Measurements from ENCODE around the gene MIAT.
"Not testable (repeated sequence)": the region's sequence is repeated elsewhere in the genome, so short reads cannot be mapped to it uniquely, and the experiment has no call there.

Gene MIAT

GRCh38 chr22:26700462-26700861 lies 43.1 kb downstream of the MIAT start:
- Histone ChIP-seq H3K4me1 (ENCODE audit: control insufficient read depth, insufficient read depth, low read length, unreplicated experiment) (peaks cover 14% of the 10 kb centered on the region), H3K27me3 (ENCODE audit: insufficient read depth, low read length) (no peaks in the 10 kb centered on the region), H3K36me3 (ENCODE audit: insufficient read depth, low read length) (no peaks in the 10 kb centered on the region), H2AFZ (ENCODE audit: low read length, unreplicated experiment) (no peak overlapping the region), H3K27ac (ENCODE audit: low read depth, low read length) (no peak overlapping the region), H3K79me2 (ENCODE audit: control insufficient read depth, insufficient read depth, low read length, unreplicated experiment) (no peaks in the 10 kb centered on the region), H3K4me3 (ENCODE audit: low read depth, low read length) (no peak overlapping the region)

- Histone ChIP-seq H3K36me3 (ENCODE audit: insufficient read depth, low read length) (no peaks in the 10 kb centered on the region), H3K4me1 (ENCODE audit: control insufficient read depth, insufficient read depth, low read length, unreplicated experiment) (peaks cover 13% of the 10 kb centered on the region), H3K79me2 (ENCODE audit: control insufficient read depth, insufficient read depth, low read length, unreplicated experiment) (no peaks in the 10 kb centered on the region), H3K27ac (ENCODE audit: low read depth, low read length) (no peak overlapping the region), H2AFZ (ENCODE audit: low read length, unreplicated experiment) (no peak overlapping the region), H3K27me3 (ENCODE audit: insufficient read depth, low read length) (no peaks in the 10 kb centered on the region), H3K4me3 (ENCODE audit: low read depth, low read length) (no peak overlapping the region)
Observed at GRCh38 chr22:26700886-26701285, 43.5 kb downstream of the MIAT start.

- no peak overlapping the region for H3K4me3 ChIP-seq (ENCODE audit: low read depth, low read length)
- H3K4me1 ChIP-seq (ENCODE audit: control insufficient read depth, insufficient read depth, low read length, unreplicated experiment): peaks cover 13% of the 10 kb centered on the region
- H3K27me3 ChIP-seq (ENCODE audit: insufficient read depth, low read length): no peaks in the 10 kb centered on the region
- no peaks in the 10 kb centered on the region for H3K36me3 ChIP-seq (ENCODE audit: insufficient read depth, low read length)
- no peaks in the 10 kb centered on the region for H3K79me2 ChIP-seq (ENCODE audit: control insufficient read depth, insufficient read depth, low read length, unreplicated experiment)
- no peak overlapping the region for H3K27ac ChIP-seq (ENCODE audit: low read depth, low read length)
- H2AFZ ChIP-seq (ENCODE audit: low read length, unreplicated experiment): no peak overlapping the region
Observed at GRCh38 chr22:26701323-26701722, 43.9 kb downstream of the MIAT start.

- H3K79me2 ChIP-seq (ENCODE audit: control insufficient read depth, insufficient read depth, low read length, unreplicated experiment): no peaks in the 10 kb centered on the region
- H3K4me1 ChIP-seq (ENCODE audit: control insufficient read depth, insufficient read depth, low read length, unreplicated experiment): peaks cover 13% of the 10 kb centered on the region
- H3K4me3 ChIP-seq (ENCODE audit: low read depth, low read length): no peak overlapping the region
- H3K27ac ChIP-seq (ENCODE audit: low read depth, low read length): no peak overlapping the region
- H3K36me3 ChIP-seq (ENCODE audit: insufficient read depth, low read length): no peaks in the 10 kb centered on the region
- no peak overlapping the region for H2AFZ ChIP-seq (ENCODE audit: low read length, unreplicated experiment)
- no peaks in the 10 kb centered on the region for H3K27me3 ChIP-seq (ENCODE audit: insufficient read depth, low read length)
Observed at GRCh38 chr22:26702906-26703830, 45.8 kb downstream of the MIAT start.

- not testable (repeated sequence) for H3K36me3 ChIP-seq (ENCODE audit: insufficient read depth, low read length)
Observed at GRCh38 chr22:26705379-26705778, 48.0 kb downstream of the MIAT start.

GRCh38 chr22:26707090-26707489 lies 49.7 kb downstream of the MIAT start:
- Histone ChIP-seq H3K36me3 (ENCODE audit: insufficient read depth, low read length) (no peaks in the 10 kb centered on the region), H3K4me1 (ENCODE audit: control insufficient read depth, insufficient read depth, low read length, unreplicated experiment) (peaks cover 50% of the 10 kb centered on the region), H3K79me2 (ENCODE audit: control insufficient read depth, insufficient read depth, low read length, unreplicated experiment) (no peaks in the 10 kb centered on the region), H3K27ac (ENCODE audit: low read depth, low read length) (no peak overlapping the region), H3K27me3 (ENCODE audit: insufficient read depth, low read length) (no peaks in the 10 kb centered on the region), H2AFZ (ENCODE audit: low read length, unreplicated experiment) (no peak overlapping the region), H3K4me3 (ENCODE audit: low read depth, low read length) (no peak overlapping the region)

More at GRCh38 chr22:26705379-26705778, 48.0 kb downstream of the MIAT start:
- not testable (repeated sequence) for H2AFZ ChIP-seq (ENCODE audit: low read length, unreplicated experiment); H3K27me3 ChIP-seq (ENCODE audit: insufficient read depth, low read length); H3K79me2 ChIP-seq (ENCODE audit: control insufficient read depth, insufficient read depth, low read length, unreplicated experiment); H3K4me3 ChIP-seq (ENCODE audit: low read depth, low read length); H3K27ac ChIP-seq (ENCODE audit: low read depth, low read length)
- peaks cover 32% of the 10 kb centered on the region for H3K4me1 ChIP-seq (ENCODE audit: control insufficient read depth, insufficient read depth, low read length, unreplicated experiment)

GRCh38 chr22:26707581-26707980 lies 50.2 kb downstream of the MIAT start:
- peaks cover 50% of the 10 kb centered on the region for H3K4me1 ChIP-seq (ENCODE audit: control insufficient read depth, insufficient read depth, low read length, unreplicated experiment)
- no peaks in the 10 kb centered on the region for H3K36me3 ChIP-seq (ENCODE audit: insufficient read depth, low read length)
- no peak overlapping the region for H3K27ac ChIP-seq (ENCODE audit: low read depth, low read length)
- H3K27me3 ChIP-seq (ENCODE audit: insufficient read depth, low read length): no peaks in the 10 kb centered on the region
- H3K79me2 ChIP-seq (ENCODE audit: control insufficient read depth, insufficient read depth, low read length, unreplicated experiment): no peaks in the 10 kb centered on the region
- H2AFZ ChIP-seq (ENCODE audit: low read length, unreplicated experiment): no peak overlapping the region
- H3K4me3 ChIP-seq (ENCODE audit: low read depth, low read length): no peak overlapping the region

- H3K36me3 ChIP-seq (ENCODE audit: insufficient read depth, low read length): no peaks in the 10 kb centered on the region
- no peak overlapping the region for H3K4me3 ChIP-seq (ENCODE audit: low read depth, low read length)
- peaks cover 50% of the 10 kb centered on the region for H3K4me1 ChIP-seq (ENCODE audit: control insufficient read depth, insufficient read depth, low read length, unreplicated experiment)
- H3K27me3 ChIP-seq (ENCODE audit: insufficient read depth, low read length): no peaks in the 10 kb centered on the region
- H2AFZ ChIP-seq (ENCODE audit: low read length, unreplicated experiment): no peak overlapping the region
- H3K27ac ChIP-seq (ENCODE audit: low read depth, low read length): no peak overlapping the region
- no peaks in the 10 kb centered on the region for H3K79me2 ChIP-seq (ENCODE audit: control insufficient read depth, insufficient read depth, low read length, unreplicated experiment)
Observed at GRCh38 chr22:26708256-26709009, 51.0 kb downstream of the MIAT start.

GRCh38 chr22:26709617-26710390 lies 52.4 kb downstream of the MIAT start:
- Histone ChIP-seq H3K4me3 (ENCODE audit: low read depth, low read length) (peak overlapping the region; percentile 51; the same call in 1 of the 2 replicates), H3K79me2 (ENCODE audit: control insufficient read depth, insufficient read depth, low read length, unreplicated experiment) (no peaks in the 10 kb centered on the region), H3K27ac (ENCODE audit: low read depth, low read length) (peak overlapping the region; percentile 93), H3K36me3 (ENCODE audit: insufficient read depth, low read length) (no peaks in the 10 kb centered on the region), H3K27me3 (ENCODE audit: insufficient read depth, low read length) (no peaks in the 10 kb centered on the region), H3K4me1 (ENCODE audit: control insufficient read depth, insufficient read depth, low read length, unreplicated experiment) (peaks cover 54% of the 10 kb centered on the region), H2AFZ (ENCODE audit: low read length, unreplicated experiment) (no peak overlapping the region)

- no peak overlapping the region for H3K4me3 ChIP-seq (ENCODE audit: low read depth, low read length)
- H3K27ac ChIP-seq (ENCODE audit: low read depth, low read length): peak overlapping the region; percentile 29; the same call in 1 of the 2 replicates
- no peaks in the 10 kb centered on the region for H3K27me3 ChIP-seq (ENCODE audit: insufficient read depth, low read length)
- H3K79me2 ChIP-seq (ENCODE audit: control insufficient read depth, insufficient read depth, low read length, unreplicated experiment): no peaks in the 10 kb centered on the region
- peaks cover 56% of the 10 kb centered on the region for H3K4me1 ChIP-seq (ENCODE audit: control insufficient read depth, insufficient read depth, low read length, unreplicated experiment)
- no peak overlapping the region for H2AFZ ChIP-seq (ENCODE audit: low read length, unreplicated experiment)
- H3K36me3 ChIP-seq (ENCODE audit: insufficient read depth, low read length): no peaks in the 10 kb centered on the region
Observed at GRCh38 chr22:26711205-26711963, 54.0 kb downstream of the MIAT start.
